Activated CD4-positive, CD25-positive, alpha-beta regulatory T cell (primary cell): ENCODE measurements around the gene DYDC2.
A peak's percentile ranks its signal among the peaks of the same experiment; 100 is the strongest.

Experiments
- DNase-seq, 4 experiments: peaks; one replicate each; lab custom pipeline; 2025; lab: John Stamatoyannopoulos, UW

DYDC2 gene

DNA sequence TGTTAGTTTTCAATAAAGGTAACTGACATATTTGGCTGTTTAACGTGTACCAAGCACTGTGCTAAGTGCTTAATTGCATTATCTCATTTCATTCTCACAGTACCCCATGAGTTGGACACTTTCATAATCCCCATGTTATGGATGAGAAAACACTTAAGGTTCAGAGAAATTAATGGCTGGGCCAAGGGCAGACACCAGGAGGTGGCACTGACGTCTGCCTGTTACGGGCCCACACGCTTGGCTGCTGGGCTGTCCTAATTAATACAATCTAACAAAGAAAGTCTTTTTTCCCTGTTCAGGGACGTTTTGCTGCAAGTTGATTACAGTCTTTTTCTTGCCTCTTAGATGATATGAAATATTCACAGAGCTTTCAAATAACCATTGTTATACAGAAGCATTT is 16.1 kb downstream of the DYDC2 start:
- DNase-seq, result no peak

DNA sequence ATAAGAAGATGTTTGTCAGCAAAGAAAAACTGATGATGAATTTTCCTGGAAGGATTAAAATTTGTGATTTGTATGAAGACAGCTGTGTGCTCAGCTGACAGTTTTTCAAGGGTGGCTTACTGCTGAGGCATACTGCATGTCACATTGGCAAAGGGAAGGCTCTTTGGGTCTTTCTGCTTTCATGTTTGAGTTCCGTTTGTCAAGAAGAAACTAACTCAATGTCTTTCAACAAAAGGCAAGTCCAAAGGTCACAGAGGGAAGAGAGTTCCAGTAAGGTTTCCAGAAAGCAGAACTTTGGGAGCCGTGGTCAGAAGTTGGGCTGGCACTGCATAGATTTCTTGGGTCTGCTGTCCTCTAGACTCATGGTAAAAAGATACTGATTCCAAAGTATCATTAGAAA is 16.9 kb downstream of the DYDC2 start:
- DNase-seq, result no peak

DNA sequence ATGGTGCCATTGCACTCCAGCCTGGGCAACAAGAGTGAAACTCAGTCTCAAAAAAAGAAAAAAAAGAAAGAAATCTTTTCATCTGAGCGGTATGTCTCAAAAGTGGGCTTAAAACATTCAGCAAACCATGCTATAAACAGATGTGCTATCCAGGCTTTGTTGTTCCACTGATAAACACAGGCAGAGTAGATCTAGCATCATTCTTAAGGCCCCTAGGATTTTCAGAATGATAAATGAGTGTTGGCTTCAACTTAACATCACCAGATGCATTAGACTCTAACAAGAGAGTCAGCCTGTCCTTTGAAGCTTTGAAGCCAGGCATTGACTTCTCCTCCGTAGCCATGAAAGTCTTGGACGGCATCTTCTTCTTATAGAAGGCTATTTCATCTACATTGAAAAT is 23.1 kb downstream of the DYDC2 start:
- no peak for DNase-seq

DNA sequence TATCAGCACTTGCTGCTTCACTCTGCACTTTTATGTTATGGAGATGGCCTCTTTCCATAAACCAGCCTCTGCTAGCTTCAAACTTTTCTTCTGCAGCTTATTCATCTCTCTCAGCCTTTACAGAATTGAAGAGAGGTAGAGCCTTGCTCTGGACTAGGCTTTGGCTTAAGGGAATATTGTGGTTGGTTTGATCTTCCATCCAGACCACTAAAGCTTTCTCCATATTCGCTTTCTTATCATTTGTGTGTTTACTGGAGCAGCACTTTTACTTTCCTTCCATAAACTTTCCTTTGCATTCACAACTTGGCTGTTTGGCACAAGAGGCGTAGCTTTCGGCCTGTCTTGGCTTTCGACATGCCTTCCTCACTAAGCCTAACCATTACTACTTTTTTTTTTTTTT is 23.6 kb downstream of the DYDC2 start:
- DNase-seq, result no peak

DNA sequence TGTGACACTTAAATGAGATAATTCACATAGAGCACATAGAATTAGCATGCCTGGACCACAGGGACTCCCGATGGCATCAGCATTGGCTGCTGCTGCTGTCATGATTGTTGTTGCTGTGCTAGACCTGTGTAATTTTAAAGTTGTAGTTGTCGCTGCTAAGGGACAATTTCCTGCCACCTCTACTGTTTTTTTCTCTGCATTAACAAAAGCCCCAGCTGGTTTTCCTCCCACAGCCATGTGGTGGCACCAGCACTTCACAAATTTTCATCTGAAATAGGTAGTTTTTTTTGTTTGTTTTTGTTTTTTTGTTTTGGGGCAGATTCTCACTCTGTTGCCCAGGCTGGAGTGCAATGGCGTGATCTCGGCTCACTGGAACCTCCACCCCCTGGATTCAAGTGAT is 26.4 kb downstream of the DYDC2 start:
- peak in 1 of 4 experiments; percentile 18 for DNase-seq

GRCh38 chr10:80390740-80391139 is 34.2 kb downstream of the DYDC2 start:
- DNase-seq, result no peak

DNA sequence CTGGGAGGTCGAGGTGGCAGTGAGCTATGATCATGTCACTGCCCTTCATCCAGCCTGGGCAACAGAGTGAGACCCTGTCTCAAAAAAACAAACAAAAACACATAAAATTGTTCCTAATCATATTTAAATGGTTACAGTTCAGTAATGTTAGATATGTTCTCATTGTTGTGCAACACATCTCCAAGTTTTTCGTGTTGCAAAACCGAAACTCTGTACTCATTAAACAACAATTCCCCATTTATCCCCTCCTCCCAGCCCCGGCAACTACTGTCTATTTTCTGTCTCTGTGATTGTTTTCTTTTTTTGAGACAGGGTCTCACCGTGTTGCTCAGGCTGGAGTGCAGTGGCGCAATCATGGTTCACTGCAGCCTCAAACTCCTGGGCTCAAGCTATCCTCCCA is 35.7 kb downstream of the DYDC2 start:
- no peak for DNase-seq

DNA sequence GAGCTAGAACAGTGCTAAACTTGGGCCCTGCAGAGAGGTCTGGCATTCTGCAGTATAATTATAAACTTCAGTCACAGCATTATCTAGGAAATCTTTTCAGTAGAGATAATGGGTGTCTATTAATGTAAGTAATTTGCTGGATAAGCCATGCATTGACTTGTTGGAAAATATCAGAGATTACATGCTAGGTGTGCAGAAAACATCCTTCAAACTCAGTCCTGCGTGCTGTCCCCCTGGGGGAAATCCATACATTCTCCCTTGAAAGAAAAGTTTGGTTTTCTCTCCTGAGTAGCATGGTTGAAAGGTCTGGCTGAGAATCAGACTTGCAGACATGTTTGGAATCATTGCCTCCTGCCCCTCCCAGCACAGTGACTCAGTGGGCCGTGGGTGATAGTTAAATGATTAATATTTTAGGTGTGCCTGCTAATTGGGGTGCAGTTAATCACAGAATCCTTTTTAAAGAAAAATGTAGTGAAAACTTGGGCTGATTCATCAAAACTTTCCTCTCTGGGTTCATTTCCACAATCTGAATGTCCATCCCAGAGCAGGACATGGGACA is 37.9 kb downstream of the DYDC2 start:
- no peak for DNase-seq

GRCh38 chr10:80397014-80397413 is 40.4 kb downstream of the DYDC2 start:
- no peak for DNase-seq

GRCh38 chr10:80400136-80400804 is 43.7 kb downstream of the DYDC2 start:
- DNase-seq, result no peak

GRCh38 chr10:80405035-80405434 is 48.5 kb downstream of the DYDC2 start:
- DNase-seq, result no peak

GRCh38 chr10:80405626-80406025 is 49.0 kb downstream of the DYDC2 start:
- no peak for DNase-seq

GRCh38 chr10:80406204-80406603 is 49.6 kb downstream of the DYDC2 start:
- DNase-seq, result no peak

- DNase-seq, result no peak
Measured at GRCh38 chr10:80407812-80408241, 51.2 kb downstream of the DYDC2 start.

DNA sequence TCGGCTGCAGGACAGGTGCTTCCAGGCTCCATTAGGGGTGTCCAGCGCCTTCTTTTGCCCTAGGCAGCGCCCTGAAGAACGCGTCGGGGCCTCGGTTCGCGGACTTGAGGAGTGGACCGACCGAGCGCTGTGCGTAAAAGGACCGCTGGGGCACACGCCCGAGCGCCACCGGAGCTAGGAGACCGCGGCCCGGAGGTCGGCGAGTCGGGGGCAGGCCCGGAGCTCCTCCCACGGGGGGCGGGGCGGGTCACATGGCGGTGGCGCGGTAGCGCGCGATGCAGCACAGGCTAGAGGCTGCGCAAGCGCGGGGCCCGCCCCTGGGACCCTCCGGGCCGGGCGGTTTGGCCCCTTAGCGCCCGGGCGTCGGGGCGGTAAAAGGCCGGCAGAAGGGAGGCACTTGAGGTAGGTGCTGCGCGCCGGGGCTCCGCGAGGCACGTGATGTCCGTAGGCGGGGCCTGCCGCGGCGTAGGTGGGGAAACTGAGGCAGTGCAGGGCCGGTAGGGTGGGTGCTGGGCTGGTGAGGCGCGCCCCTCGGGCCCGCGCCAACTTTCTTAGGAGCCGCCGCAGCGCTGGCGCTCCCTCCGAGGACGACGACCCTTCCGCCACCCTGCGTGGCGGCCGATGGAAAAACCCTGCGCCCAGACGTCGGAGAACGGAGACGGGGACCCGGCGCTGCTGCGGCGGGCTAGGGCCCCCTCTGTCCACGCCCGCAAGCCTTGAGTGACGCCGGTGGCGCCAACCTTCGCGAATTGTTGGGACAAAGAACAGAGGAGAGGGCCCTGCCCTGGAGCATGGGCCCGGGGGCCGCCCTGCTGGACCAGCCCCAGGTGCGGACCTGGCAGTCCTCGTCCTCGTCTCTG is 51.9 kb downstream of the DYDC2 start, which contains the start of gene PRXL2A:
TSS of gene PRXL2A (plus strand) at position 310 of the 860 bp plus-strand sequence. CDS start 11,917 bp downstream, outside the sequence.
- DNase-seq, result peak; percentile 40 to 59 (median 54)

DNA sequence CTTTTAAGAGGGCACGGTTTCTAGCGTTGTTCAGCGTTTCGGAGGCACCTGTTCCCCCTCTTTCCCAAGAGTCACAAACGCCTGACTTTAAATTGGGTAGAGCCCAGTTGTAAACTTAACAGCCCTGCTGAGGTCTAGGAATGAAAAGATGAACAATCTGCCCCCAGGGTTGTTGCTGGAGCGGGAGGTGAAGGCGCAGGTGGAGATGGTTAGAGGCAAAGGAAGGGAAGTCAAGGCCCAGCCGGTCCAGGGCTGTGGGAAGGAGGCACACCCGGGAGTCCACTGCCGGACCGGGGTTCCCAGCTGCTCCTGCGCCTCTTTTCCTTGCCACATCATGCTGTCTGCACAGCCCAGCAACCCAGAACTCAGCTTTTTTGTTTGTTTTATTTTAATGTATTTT is 52.5 kb downstream of the DYDC2 start:
- DNase-seq, result no peak

DNA sequence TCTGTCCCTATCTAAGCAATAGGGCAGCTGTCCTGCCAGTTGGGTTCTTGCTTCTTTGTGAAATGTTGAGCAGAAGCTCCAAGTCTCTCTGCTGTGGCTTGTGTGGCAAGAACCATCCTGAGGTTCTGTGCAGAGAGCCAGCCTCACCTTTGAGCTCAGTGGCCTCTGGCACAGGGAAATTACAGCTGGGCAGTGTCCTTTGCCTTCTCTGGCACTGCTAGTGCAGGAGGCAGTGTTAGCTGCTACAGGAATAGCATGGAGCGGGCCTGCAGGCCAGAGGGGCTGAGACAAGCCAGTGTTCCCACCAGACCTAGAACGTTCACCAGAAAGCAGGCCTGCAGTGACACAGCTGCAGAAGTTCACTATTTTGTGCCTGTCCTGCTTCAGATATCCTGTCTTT is 53.5 kb downstream of the DYDC2 start:
- no peak for DNase-seq

- DNase-seq, result no peak
Measured at GRCh38 chr10:80410578-80411145, 54.1 kb downstream of the DYDC2 start.

DNA sequence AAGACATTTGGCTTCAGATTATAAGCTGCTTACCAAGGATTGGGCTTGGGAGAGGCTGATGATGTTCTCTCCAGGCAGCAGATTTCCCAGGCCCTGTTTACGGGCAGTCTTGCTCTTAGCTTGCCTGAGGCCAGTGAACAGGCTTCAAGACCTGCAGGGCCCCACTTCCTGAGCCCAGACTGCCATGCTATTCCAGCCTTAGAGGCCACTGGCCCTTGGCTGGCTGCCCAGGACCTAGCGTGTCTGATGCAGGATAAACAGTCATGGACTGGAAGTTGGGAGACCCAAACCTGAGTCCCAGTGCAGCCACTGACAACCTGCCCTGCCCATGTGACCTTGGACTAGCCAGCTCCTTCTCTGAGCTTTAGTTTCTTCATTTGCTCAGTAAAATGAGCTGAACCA is 54.7 kb downstream of the DYDC2 start:
- no peak for DNase-seq

DNA sequence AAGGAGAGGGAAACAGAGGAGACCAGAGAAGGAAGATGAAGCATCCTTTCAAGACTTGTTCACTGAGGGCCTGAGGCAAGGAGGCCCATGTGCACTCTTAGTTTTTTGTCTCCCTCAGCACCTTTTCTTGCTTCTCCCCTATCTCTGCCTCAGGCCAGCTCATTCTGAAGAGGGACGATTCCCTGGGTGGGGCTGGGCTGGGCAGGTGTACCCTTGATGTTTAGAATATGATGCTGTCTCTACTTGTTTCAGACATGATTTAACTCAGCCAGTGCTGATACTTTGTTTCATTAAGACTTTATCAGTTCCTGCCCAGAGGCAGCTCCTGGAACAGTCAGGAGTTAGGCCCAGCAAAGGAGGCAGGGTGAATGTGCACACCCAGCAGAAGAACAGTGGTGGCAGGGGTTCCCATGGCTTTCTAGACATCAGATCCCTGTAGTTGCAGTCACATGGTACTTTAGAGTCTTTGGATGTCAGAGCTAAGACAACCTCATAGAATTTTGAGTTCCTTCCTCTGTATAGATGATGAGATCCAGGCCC is 55.2 kb downstream of the DYDC2 start:
- no peak for DNase-seq

DNA sequence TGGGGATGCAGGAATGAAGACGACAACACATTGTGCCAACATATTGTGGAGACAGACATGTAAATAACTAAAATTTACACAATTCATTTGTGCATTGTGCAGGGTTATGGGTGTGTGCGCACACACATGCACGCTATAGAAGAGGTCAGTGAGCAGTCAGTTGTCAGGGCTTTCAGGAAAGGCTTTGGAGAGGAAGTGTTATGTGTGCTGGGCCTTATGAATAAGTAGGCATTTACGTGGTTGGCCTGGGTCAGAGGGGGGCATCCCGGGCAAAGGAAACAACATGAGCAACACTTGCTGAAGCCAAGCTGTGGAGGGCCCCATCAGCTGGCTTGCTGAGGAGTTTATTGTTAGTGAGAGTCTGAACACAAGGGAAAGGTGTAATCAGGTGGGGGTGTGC is 55.9 kb downstream of the DYDC2 start:
- no peak for DNase-seq

DNA sequence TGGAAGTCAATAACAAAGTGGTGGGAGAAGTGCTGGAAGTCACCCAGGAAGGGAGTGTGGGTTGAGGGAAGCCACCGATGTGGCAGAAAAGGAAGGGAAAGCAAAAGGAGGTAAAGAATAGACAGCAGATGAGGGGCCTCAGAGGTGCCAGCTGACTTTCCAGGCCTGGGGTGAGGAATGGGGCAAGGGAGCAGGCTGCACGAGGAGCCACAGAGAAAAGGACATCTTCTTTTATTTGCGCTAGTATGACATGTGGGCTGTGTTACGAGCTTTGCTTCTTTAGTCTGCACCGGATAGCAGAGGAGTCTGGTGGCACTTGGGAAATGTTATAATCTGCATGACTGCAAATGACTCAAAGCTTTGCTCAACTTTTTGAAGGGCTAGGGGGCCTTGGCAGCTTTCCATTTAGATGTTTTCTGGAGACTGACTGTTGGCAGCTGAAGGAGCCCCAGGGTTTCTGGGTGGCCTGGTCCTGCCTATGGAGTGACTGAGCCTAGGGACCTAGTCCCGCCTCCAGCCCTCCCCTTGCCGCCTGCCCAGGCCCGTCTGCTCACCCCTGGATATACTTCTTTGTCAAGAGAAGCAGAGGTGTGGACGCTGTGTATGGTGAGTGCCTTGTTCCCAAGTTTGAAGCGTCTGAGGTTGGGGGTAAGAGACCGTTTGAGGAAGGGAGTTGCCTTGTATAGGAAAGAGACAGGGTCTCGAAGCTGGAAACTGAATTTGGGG is 56.9 kb downstream of the DYDC2 start:
- DNase-seq, result no peak
